HCT116 (cell line): ENCODE results near the gene MFSD6. TPM values are rescaled to one million over a fixed set of nuclear protein-coding genes. Genes with fewer than 3 reads are reported as not detected.

Source experiments
- ATAC-seq: fragments of 200-7000 bp; cut with Tn5 transposase; 2 replicates; pipeline ENCODE4 v1.9.1; 2020; ENCODE audit warnings: mild to moderate bottlenecking, moderate library complexity
- BruUV-seq: library from RNA; stranded (reverse); fragments of 400-500 nt; replicated peaks from 2 replicates; lab custom pipeline; 2021; lab: Mats Ljungman, UMichigan
- CTCF ChIA-PET: fragments of 300-600 bp; sonication (Branson Sonifier 250); formaldehyde crosslinking; loops from one replicate; lab custom pipeline; 2021; ENCODE audit warnings: antibody characterized with exemption; lab: Charles Lee
- POLR2A ChIA-PET: fragments of 300-600, 350-600 bp; sonication (Branson Sonifier 250); formaldehyde crosslinking; loops from one replicate; lab custom pipeline; 2021; ENCODE audit warnings: antibody characterized with exemption; lab: Charles Lee
- RAD21 ChIA-PET, 2 experiments: fragments of 300-600 bp; sonication (Branson Sonifier 250); formaldehyde crosslinking; loops; one replicate each; lab custom pipeline; 2023; ENCODE audit warnings: low total read pairs in 2 of 2; ENCODE audit not compliant: uncharacterized antibody in 2 of 2, unreplicated experiment in 2 of 2, low non-redundant PET in 1 of 2; lab: Charles Lee
- DNase-seq: peaks from one replicate; pipeline ENCODE4 v3.0.0-alpha.2; 2010; ENCODE audit warnings: low read depth, low spot score
- H2AFZ ChIP-seq: fragments of 200-600 bp; shearing (Covaris generic), sonication (generic); 2 replicates; pipeline ENCODE4 v1.6.1; 2017; ENCODE audit warnings: low read depth, mixed run types, mixed read lengths, antibody characterized with exemption, low read length; ENCODE audit not compliant: poor library complexity, severe bottlenecking
- H3K27ac ChIP-seq: 2 replicates; pipeline ENCODE4 v1.5.1; 2012; ENCODE audit warnings: low read depth, low read length
- H3K27me3 ChIP-seq: fragments of 200-600 bp; sonication (generic); 2 replicates; pipeline ENCODE4 v1.6.1; 2016; ENCODE audit warnings: mixed run types, low read length, mixed read lengths; ENCODE audit not compliant: insufficient read depth
- H3K36me3 ChIP-seq, 2 experiments: fragments of 200-500 bp in 1 of 2; fragments of 200-600 bp in 1 of 2; sonication (Bioruptor generic) in 1 of 2; sonication (generic) in 1 of 2; 2 replicates each; pipeline versions ENCODE4 v1.5.1 to v1.6.1; 2014 to 2016; ENCODE audit warnings: low read length in 2 of 2, inconsistent platforms in 1 of 2, mixed read lengths in 1 of 2, mixed run types in 1 of 2; ENCODE audit not compliant: insufficient read depth in 2 of 2, control insufficient read depth in 1 of 2
- H3K4me1 ChIP-seq, 2 experiments: fragments of 200-600 bp in 1 of 2; sonication (generic) in 1 of 2; 2 replicates each; pipeline versions ENCODE4 v1.5.1 to v1.6.1; 2012 to 2017; ENCODE audit warnings: low read length in 2 of 2, inconsistent platforms in 1 of 2, mild to moderate bottlenecking in 1 of 2, mixed read lengths in 1 of 2, mixed run types in 1 of 2, moderate library complexity in 1 of 2; ENCODE audit not compliant: insufficient read depth in 2 of 2, control insufficient read depth in 1 of 2
- H3K4me2 ChIP-seq: fragments of 200-600 bp; sonication (generic); 2 replicates; pipeline ENCODE4 v1.6.1; 2017; ENCODE audit warnings: mixed run types, low read length, mixed read lengths
- H3K4me3 ChIP-seq, 2 experiments: fragments of 200-600 bp in 1 of 2; sonication (generic) in 1 of 2; replicated peaks in 1 of 2; 2 replicates each; pipeline ENCODE4 v1.5.1; 2011 to 2016; ENCODE audit warnings: low read length in 2 of 2, control low read depth in 1 of 2, low read depth in 1 of 2, mild to moderate bottlenecking in 1 of 2, mixed read lengths in 1 of 2, mixed run types in 1 of 2
- H3K79me2 ChIP-seq: fragments of 200-600 bp; sonication (generic); 2 replicates; pipeline ENCODE4 v1.6.1; 2017; ENCODE audit warnings: mild to moderate bottlenecking, mixed run types, low read length, moderate library complexity, mixed read lengths; ENCODE audit not compliant: insufficient read depth
- H3K9ac ChIP-seq: fragments of 200-600 bp; sonication (generic); 2 replicates; pipeline ENCODE4 v1.6.1; 2016; ENCODE audit warnings: low read length, mixed read lengths
- H3K9me2 ChIP-seq: fragments of 200-600 bp; sonication (generic), shearing (Covaris generic); 2 replicates; pipeline ENCODE4 v1.6.1; 2017; ENCODE audit warnings: mixed run types, mild to moderate bottlenecking, moderate library complexity; ENCODE audit not compliant: insufficient read depth
- H3K9me3 ChIP-seq, 2 experiments: fragments of 200-500 bp in 1 of 2; fragments of 200-600 bp in 1 of 2; sonication (Bioruptor generic) in 1 of 2; sonication (generic) in 1 of 2; 2 replicates each; pipeline ENCODE4 v1.6.1; 2014 to 2017; ENCODE audit warnings: low read length in 2 of 2, mixed read lengths in 2 of 2, inconsistent platforms in 1 of 2, low read depth in 1 of 2, mild to moderate bottlenecking in 1 of 2, mixed run types in 1 of 2, moderate library complexity in 1 of 2; ENCODE audit not compliant: control insufficient read depth in 1 of 2, insufficient read depth in 1 of 2
- H4K20me1 ChIP-seq: fragments of 200-600 bp; sonication (generic), shearing (Covaris generic); 2 replicates; pipeline ENCODE4 v1.6.1; 2017; ENCODE audit warnings: mixed run types, mild to moderate bottlenecking, moderate library complexity; ENCODE audit not compliant: insufficient read depth
- CEBPB ChIP-seq: IDR thresholded peaks from 2 replicates; pipeline ENCODE4 v1.6.1; 2012; ENCODE audit warnings: low read depth
- EGR1 ChIP-seq: IDR thresholded peaks from 2 replicates; pipeline ENCODE4 v1.6.1; 2012; ENCODE audit warnings: low read depth
- ELF1 ChIP-seq: IDR thresholded peaks from 2 replicates; pipeline ENCODE4 v1.6.1; 2012; ENCODE audit warnings: low read depth, borderline replicate concordance
- EZH2 ChIP-seq: fragments of 200-600 bp; sonication (generic); IDR thresholded peaks from 2 replicates; pipeline ENCODE4 v1.6.1; 2017; ENCODE audit warnings: antibody characterized with exemption, mixed run types
- EZH2phosphoT487 ChIP-seq: fragments of 200-600 bp; IDR thresholded peaks from 2 replicates; pipeline ENCODE4 v1.6.1; 2018; ENCODE audit warnings: antibody characterized with exemption, borderline replicate concordance
- RAD21 ChIP-seq: IDR thresholded peaks from 2 replicates; pipeline ENCODE4 v1.6.1; 2012; ENCODE audit warnings: low read depth, mild to moderate bottlenecking
- REST ChIP-seq: IDR thresholded peaks from 2 replicates; pipeline ENCODE4 v1.6.1; 2012; ENCODE audit warnings: low read depth
- SP1 ChIP-seq: IDR thresholded peaks from 2 replicates; pipeline ENCODE4 v1.6.1; 2012; ENCODE audit warnings: low read depth
- SRF ChIP-seq: IDR thresholded peaks from 2 replicates; pipeline ENCODE4 v1.6.1; 2012; ENCODE audit warnings: low read depth
- TCF7L2 ChIP-seq: IDR thresholded peaks from 2 replicates; pipeline ENCODE4 v1.7.0; 2011; ENCODE audit warnings: borderline replicate concordance, inconsistent platforms; ENCODE audit not compliant: insufficient read depth, insufficient read length; ENCODE audit errors: extremely low read depth
- ZBTB33 ChIP-seq: IDR thresholded peaks from 2 replicates; pipeline ENCODE4 v1.6.1; 2011; ENCODE audit warnings: mild to moderate bottlenecking, low read length, moderate library complexity; ENCODE audit not compliant: insufficient replicate concordance; ENCODE audit errors: extremely low read depth
- ZNF274 ChIP-seq: fragments of 200-500 bp; sonication (Bioruptor generic); IDR thresholded peaks from 2 replicates; pipeline ENCODE4 v1.6.1; 2014; ENCODE audit warnings: mild to moderate bottlenecking, low read depth, low read length, inconsistent platforms
- intact Hi-C: fragments of 100-400 bp; cut with micrococcal nuclease; formaldehyde crosslinking; loops from 2 replicates; pipeline ENCODE4 v1.10.0; 2022
- total RNA-seq: library from RNA; stranded (reverse); gene quantifications from one replicate; pipeline ENCODE4 v1.2.1, GENCODE V29; 2021; ENCODE audit not compliant: unreplicated experiment
- TF ChIP-seq, protein P1 (sequence below), 3 experiments: fragments of 200-600 bp in 1 of 3; sonication (generic) in 1 of 3; IDR thresholded peaks in 2 of 3; conservative IDR thresholded peaks in 1 of 3; 2 replicates each; pipeline ENCODE4 v1.5.1; 2012 to 2017; ENCODE audit warnings: low read depth in 2 of 3, low read length in 2 of 3, antibody characterized with exemption in 1 of 3, borderline replicate concordance in 1 of 3, control low read depth in 1 of 3, mild to moderate bottlenecking in 1 of 3, mixed read lengths in 1 of 3, mixed run types in 1 of 3, moderate library complexity in 1 of 3; ENCODE audit not compliant: insufficient read depth in 1 of 3

The MFSD6 gene
- total RNA-seq, 1 experiment from 2014 or later = 18.6 TPM

GRCh38 chr2:190410166-190410565 is 2.0 kb downstream of the MFSD6 start:
- no peak for TF ChIP-seq SRF
- no peak for TF ChIP-seq EZH2phosphoT487
- no peak for TF ChIP-seq EZH2
- TF ChIP-seq ZBTB33 = no peak
- no peak for TF ChIP-seq EGR1
- no peak for TF ChIP-seq ELF1
- no peak for TF ChIP-seq RAD21
- TF ChIP-seq, all 23 proteins: peak for 0
- ATAC-seq (no peak), DNase-seq (no peak)
- intact Hi-C loops = no loop called here
- Histone ChIP-seq H2AFZ (no peak overlapping the region), H3K9me2 (no peaks in the 10 kb centered on the region), H3K4me1 (peaks cover 3 to 19% of the 10 kb centered on the region in 2 experiments; a peak in 2 of 4 replicates), H3K27ac (no peak overlapping the region), H3K4me2 (no peak overlapping the region), H3K9me3 (no peaks in the 10 kb centered on the region), H3K9ac (no peak overlapping the region), H3K4me3 (no peak overlapping the region), H3K27me3 (no peaks in the 10 kb centered on the region), H3K36me3 (no peaks in the 10 kb centered on the region), H3K79me2 (no peaks in the 10 kb centered on the region), H4K20me1 (no peaks in the 10 kb centered on the region)
- no TSS peak for BruUV-seq
- ChIA-PET CTCF (no interaction called here), RAD21 (no interaction called here), POLR2A (no interaction called here)

DNA sequence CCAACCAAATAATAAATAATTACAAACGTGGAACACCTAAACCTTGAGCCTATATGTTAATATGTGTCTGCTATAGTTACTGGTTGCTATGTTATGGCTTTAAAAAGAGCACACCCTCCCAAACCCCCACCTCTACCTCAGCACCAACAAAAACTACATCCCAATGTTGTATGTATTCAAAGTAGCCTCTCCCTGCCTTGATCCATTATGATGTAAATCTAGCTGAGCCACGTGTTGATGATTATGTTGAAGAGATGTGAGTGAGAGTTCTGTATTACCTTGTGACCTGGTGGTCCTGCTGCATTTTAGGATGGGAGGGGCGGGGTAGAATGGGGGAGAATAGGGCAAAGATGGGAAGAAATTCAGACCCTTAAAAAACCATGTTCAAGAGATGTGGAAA is 4.8 kb downstream of the MFSD6 start:
- no peaks in the 10 kb centered on the region for H3K79me2 ChIP-seq
- no peaks in the 10 kb centered on the region for H3K9me3 ChIP-seq
- H2AFZ ChIP-seq = no peak overlapping the region
- ATAC-seq = no peak
- H3K36me3 ChIP-seq = no peaks in the 10 kb centered on the region
- POLR2A ChIA-PET = no interaction called here
- intact Hi-C loops = no loop called here
- H3K9ac ChIP-seq = no peak overlapping the region
- H3K4me2 ChIP-seq = no peak overlapping the region
- CTCF ChIA-PET = no interaction called here
- DNase-seq = no peak
- no TSS peak for BruUV-seq
- H4K20me1 ChIP-seq = no peaks in the 10 kb centered on the region
- no peak overlapping the region for H3K4me3 ChIP-seq
- H3K9me2 ChIP-seq = no peaks in the 10 kb centered on the region
- H3K27me3 ChIP-seq = no peaks in the 10 kb centered on the region
- no peak overlapping the region for H3K27ac ChIP-seq
- peaks cover 3 to 10% of the 10 kb centered on the region in 2 experiments; a peak in 2 of 4 replicates for H3K4me1 ChIP-seq
- RAD21 ChIA-PET = no interaction called here
- TF ChIP-seq EZH2 (no peak), SP1 (no peak), RAD21 (no peak), ELF1 (no peak), ZNF274 (no peak), SRF (no peak), REST (no peak), CEBPB (no peak), TCF7L2 (no peak)
- TF ChIP-seq, protein P1, sequence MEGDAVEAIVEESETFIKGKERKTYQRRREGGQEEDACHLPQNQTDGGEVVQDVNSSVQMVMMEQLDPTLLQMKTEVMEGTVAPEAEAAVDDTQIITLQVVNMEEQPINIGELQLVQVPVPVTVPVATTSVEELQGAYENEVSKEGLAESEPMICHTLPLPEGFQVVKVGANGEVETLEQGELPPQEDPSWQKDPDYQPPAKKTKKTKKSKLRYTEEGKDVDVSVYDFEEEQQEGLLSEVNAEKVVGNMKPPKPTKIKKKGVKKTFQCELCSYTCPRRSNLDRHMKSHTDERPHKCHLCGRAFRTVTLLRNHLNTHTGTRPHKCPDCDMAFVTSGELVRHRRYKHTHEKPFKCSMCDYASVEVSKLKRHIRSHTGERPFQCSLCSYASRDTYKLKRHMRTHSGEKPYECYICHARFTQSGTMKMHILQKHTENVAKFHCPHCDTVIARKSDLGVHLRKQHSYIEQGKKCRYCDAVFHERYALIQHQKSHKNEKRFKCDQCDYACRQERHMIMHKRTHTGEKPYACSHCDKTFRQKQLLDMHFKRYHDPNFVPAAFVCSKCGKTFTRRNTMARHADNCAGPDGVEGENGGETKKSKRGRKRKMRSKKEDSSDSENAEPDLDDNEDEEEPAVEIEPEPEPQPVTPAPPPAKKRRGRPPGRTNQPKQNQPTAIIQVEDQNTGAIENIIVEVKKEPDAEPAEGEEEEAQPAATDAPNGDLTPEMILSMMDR (IDR thresholded peaks at IDR 0.05 in 2 of 3, conservative IDR thresholded peaks at IDR 0.05 in 1 of 3; ENCODE audit: borderline replicate concordance in 1 of 3, insufficient read depth in 1 of 3, low read depth in 2 of 3, low read length in 2 of 3) = no peak
